A549 (cell line): Measurements from ENCODE around the gene ERO1B.

Experiments used
- CBX2 ChIP-seq: fragments of 200-600 bp; sonication (generic); IDR thresholded peaks from 2 replicates; pipeline ENCODE4 v1.6.1; 2016; ENCODE audit warnings: low read depth, mild to moderate bottlenecking, borderline replicate concordance
- CEBPB ChIP-seq, 2 experiments: fragments of >200 bp in 1 of 2; sonication (Bioruptor Twin) in 1 of 2; formaldehyde crosslinking in 1 of 2; IDR thresholded peaks; 2 replicates each; pipeline ENCODE4 v1.6.1; 2012 to 2016
- CHD4 ChIP-seq: fragments of 200-600 bp; sonication (generic); IDR thresholded peaks from 2 replicates; pipeline ENCODE4 v1.6.1; 2016; ENCODE audit warnings: antibody characterized with exemption, mild to moderate bottlenecking, borderline replicate concordance
- FOSL2 ChIP-seq, 2 experiments: fragments of 450-650 bp in 1 of 2; fragments of >200 bp in 1 of 2; sonication (Bioruptor Twin) in 1 of 2; formaldehyde crosslinking; IDR thresholded peaks; 2 replicates each; pipeline versions ENCODE4 v1.5.0 to v1.6.1; 2016 to 2020; ENCODE audit warnings: mild to moderate bottlenecking in 1 of 2, moderate library complexity in 1 of 2
- MAX ChIP-seq: IDR thresholded peaks from 2 replicates; pipeline ENCODE4 v1.6.1; 2012
- MAZ ChIP-seq: fragments of 150-350 bp; IDR thresholded peaks from 2 replicates; pipeline ENCODE4 v1.6.1; 2014; ENCODE audit warnings: antibody characterized with exemption, low read depth, low read length, borderline replicate concordance
- MYC ChIP-seq: IDR thresholded peaks from 2 replicates; pipeline ENCODE4 v1.6.1; 2012; ENCODE audit warnings: mild to moderate bottlenecking, inconsistent platforms, low read length, improper control_type of control experiment, borderline replicate concordance
- NFE2L2 ChIP-seq: fragments of 150-350 bp; conservative IDR thresholded peaks from 2 replicates; pipeline ENCODE4 v1.6.1; 2014; ENCODE audit warnings: low read length
- PHF8 ChIP-seq: fragments of 200-600 bp; sonication (generic); IDR thresholded peaks from 2 replicates; pipeline ENCODE4 v1.6.1; 2016; ENCODE audit warnings: low read depth, mild to moderate bottlenecking, antibody characterized with exemption, moderate library complexity, borderline replicate concordance
- POLR2A ChIP-seq: IDR thresholded peaks from 2 replicates; pipeline ENCODE4 v1.6.1; 2012; ENCODE audit warnings: mild to moderate bottlenecking, low read length
- TF ChIP-seq, protein P1 (sequence below): fragments of >200 bp; sonication (Bioruptor Twin); formaldehyde crosslinking; IDR thresholded peaks from 3 replicates; pipeline ENCODE4 v1.5.1; 2016
- TF ChIP-seq, protein P2 (sequence below): fragments of 200-600 bp; sonication (generic); IDR thresholded peaks from 2 replicates; pipeline ENCODE4 v1.6.1; 2016; ENCODE audit warnings: antibody characterized with exemption, mild to moderate bottlenecking, moderate library complexity

GRCh38 chr1:236297161-236297560 is 15.4 kb upstream of the ERO1B start:
- no peak for TF ChIP-seq MAZ
- no peak for TF ChIP-seq MAX
- TF ChIP-seq, protein P1, sequence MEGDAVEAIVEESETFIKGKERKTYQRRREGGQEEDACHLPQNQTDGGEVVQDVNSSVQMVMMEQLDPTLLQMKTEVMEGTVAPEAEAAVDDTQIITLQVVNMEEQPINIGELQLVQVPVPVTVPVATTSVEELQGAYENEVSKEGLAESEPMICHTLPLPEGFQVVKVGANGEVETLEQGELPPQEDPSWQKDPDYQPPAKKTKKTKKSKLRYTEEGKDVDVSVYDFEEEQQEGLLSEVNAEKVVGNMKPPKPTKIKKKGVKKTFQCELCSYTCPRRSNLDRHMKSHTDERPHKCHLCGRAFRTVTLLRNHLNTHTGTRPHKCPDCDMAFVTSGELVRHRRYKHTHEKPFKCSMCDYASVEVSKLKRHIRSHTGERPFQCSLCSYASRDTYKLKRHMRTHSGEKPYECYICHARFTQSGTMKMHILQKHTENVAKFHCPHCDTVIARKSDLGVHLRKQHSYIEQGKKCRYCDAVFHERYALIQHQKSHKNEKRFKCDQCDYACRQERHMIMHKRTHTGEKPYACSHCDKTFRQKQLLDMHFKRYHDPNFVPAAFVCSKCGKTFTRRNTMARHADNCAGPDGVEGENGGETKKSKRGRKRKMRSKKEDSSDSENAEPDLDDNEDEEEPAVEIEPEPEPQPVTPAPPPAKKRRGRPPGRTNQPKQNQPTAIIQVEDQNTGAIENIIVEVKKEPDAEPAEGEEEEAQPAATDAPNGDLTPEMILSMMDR = no peak
- TF ChIP-seq, protein P2, sequence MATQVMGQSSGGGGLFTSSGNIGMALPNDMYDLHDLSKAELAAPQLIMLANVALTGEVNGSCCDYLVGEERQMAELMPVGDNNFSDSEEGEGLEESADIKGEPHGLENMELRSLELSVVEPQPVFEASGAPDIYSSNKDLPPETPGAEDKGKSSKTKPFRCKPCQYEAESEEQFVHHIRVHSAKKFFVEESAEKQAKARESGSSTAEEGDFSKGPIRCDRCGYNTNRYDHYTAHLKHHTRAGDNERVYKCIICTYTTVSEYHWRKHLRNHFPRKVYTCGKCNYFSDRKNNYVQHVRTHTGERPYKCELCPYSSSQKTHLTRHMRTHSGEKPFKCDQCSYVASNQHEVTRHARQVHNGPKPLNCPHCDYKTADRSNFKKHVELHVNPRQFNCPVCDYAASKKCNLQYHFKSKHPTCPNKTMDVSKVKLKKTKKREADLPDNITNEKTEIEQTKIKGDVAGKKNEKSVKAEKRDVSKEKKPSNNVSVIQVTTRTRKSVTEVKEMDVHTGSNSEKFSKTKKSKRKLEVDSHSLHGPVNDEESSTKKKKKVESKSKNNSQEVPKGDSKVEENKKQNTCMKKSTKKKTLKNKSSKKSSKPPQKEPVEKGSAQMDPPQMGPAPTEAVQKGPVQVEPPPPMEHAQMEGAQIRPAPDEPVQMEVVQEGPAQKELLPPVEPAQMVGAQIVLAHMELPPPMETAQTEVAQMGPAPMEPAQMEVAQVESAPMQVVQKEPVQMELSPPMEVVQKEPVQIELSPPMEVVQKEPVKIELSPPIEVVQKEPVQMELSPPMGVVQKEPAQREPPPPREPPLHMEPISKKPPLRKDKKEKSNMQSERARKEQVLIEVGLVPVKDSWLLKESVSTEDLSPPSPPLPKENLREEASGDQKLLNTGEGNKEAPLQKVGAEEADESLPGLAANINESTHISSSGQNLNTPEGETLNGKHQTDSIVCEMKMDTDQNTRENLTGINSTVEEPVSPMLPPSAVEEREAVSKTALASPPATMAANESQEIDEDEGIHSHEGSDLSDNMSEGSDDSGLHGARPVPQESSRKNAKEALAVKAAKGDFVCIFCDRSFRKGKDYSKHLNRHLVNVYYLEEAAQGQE = no peak
- no peak for TF ChIP-seq POLR2A
- TF ChIP-seq NFE2L2 = no peak
- no peak for TF ChIP-seq MYC
- no peak for TF ChIP-seq CEBPB (IDR thresholded peaks at IDR 0.05)
- TF ChIP-seq PHF8 = no peak
- no peak for TF ChIP-seq CBX2
- no peak for TF ChIP-seq FOSL2 (IDR thresholded peaks at IDR 0.05)
- no peak for TF ChIP-seq FOSL2 (CRISPR knock-in tag; IDR thresholded peaks at IDR 0.05)
- no peak for TF ChIP-seq CHD4
